ENCODE measurements around the gene TAGLN3. TPM values are rescaled to one million over a fixed set of nuclear protein-coding genes. Genes with fewer than 3 reads are reported as not detected.
A peak's percentile ranks its signal among the peaks of the same experiment; 100 is the strongest.

TAGLN3 gene
- total and polyA plus RNA-seq, 11 donors: 0.25 to 1.7 (median 0.77) TPM; not detected in 4

- H3K4me3 ChIP-seq: no peak overlapping the region
- DNase-seq (no peak), ATAC-seq (no peak)
- H3K4me1 ChIP-seq: peaks cover 0 to 25% (median 15%) of the 10 kb centered on the region in 12 donors
- TF ChIP-seq POLR2A (IDR thresholded peaks at IDR 0.05) (no peak), CTCF (IDR thresholded peaks at IDR 0.05) (no peak)
- no peaks in the 10 kb centered on the region for H3K27me3 ChIP-seq
- H3K27ac ChIP-seq: no peak overlapping the region
- intact Hi-C loops (cut with DNase I): loop anchor here in 1 of 10 donors (5.0 kb wide), 1 partner anchor 36 kb away; no protein-coding TSS in a partner anchor
- 72 to 82% (median 75%) methylated on average over 2 of the region's 2 CpGs for WGBS, 4 donors
- no peaks in the 10 kb centered on the region for H3K9me3 ChIP-seq
- peaks cover 0 to 48% (median 15%) of the 10 kb centered on the region in 9 donors for H3K36me3 ChIP-seq
These were observed 22.5 kb upstream of the TAGLN3 start for GRCh38 chr3:111976254-111976653.

- H3K4me3 ChIP-seq: peak within 1 kb of the TSS; percentile 68 to 93 (median 80)
- peak; percentile 97 to 98 (median 98) for ATAC-seq
These were observed 19.9 kb upstream of the TAGLN3 start, which contains the start of gene ABHD10 for GRCh38 chr3:111978583-111979433. ABHD10 (plus strand) TSS chr3:111979026; CDS start chr3:111979062, 36 bp downstream.

GRCh38 chr3:111979434-111980038, 19.2 kb upstream of the TAGLN3 start:
- Histone ChIP-seq H3K36me3 (peaks cover 0 to 35% (median 10%) of the 10 kb centered on the region in 9 donors), H3K4me1 (peaks cover 0 to 38% (median 25%) of the 10 kb centered on the region in 12 donors), H3K27ac (peak overlapping the region; percentile 60 to 91 (median 85)), H3K9me3 (no peaks in the 10 kb centered on the region), H3K27me3 (no peaks in the 10 kb centered on the region), H3K4me3 (peak overlapping the region; percentile 68 to 93 (median 80))
- 20 to 26% (median 22%) methylated on average over 5 of the region's 5 CpGs for WGBS, 4 donors
- TF ChIP-seq POLR2A (IDR thresholded peaks at IDR 0.05) (no peak), CTCF (IDR thresholded peaks at IDR 0.05) (no peak)
- no peak for DNase-seq
- ATAC-seq: peak in 2 of 4 donors; percentile 4 to 5
- intact Hi-C loops (cut with DNase I): loop anchor here in 1 of 10 donors (5.0 kb wide), 1 partner anchor 33 kb away; no protein-coding TSS in a partner anchor

More at GRCh38 chr3:111978583-111979433, 19.9 kb upstream of the TAGLN3 start, which contains the start of gene ABHD10:
- peak within 1 kb of the TSS; percentile 60 to 91 (median 85) for H3K27ac ChIP-seq
- peaks cover 0 to 36% (median 10%) of the 10 kb centered on the region in 9 donors for H3K36me3 ChIP-seq
- 2% methylated on average over 42 to 61 of the region's 61 CpGs for WGBS, 4 donors
- TF ChIP-seq CTCF (IDR thresholded peaks at IDR 0.05) (no peak), POLR2A (IDR thresholded peaks at IDR 0.05) (peak in 1 of 2 donors; percentile 90)
- DNase-seq: peak; percentile 96 to 99 (median 99)
- H3K27me3 ChIP-seq: no peaks in the 10 kb centered on the region
- peaks cover 0 to 38% (median 25%) of the 10 kb centered on the region in 12 donors for H3K4me1 ChIP-seq
- intact Hi-C loops (cut with DNase I): loop anchor here in 1 of 10 donors (5.0 kb wide), 1 partner anchor 33 kb away; no protein-coding TSS in a partner anchor
- no peaks in the 10 kb centered on the region for H3K9me3 ChIP-seq
